ENCODE data around the gene DAB2IP.

The DAB2IP gene

GRCh38 chr9:121634329-121635261 lies 16.8 kb upstream of the DAB2IP start:
- Histone ChIP-seq H3K4me3 (no peak overlapping the region), H3K27ac (no peak overlapping the region)
- no peak for DNase-seq (ENCODE audit: low spot score)
- TF ChIP-seq CTCF (IDR thresholded peaks at IDR 0.05), result no peak

- TF ChIP-seq CTCF (IDR thresholded peaks at IDR 0.05), result no peak
- DNase-seq (ENCODE audit: low spot score), result no peak
- Histone ChIP-seq H3K27ac (no peak overlapping the region), H3K4me3 (no peak overlapping the region)
These were observed 16.0 kb upstream of the DAB2IP start for GRCh38 chr9:121635300-121635876.

DNA sequence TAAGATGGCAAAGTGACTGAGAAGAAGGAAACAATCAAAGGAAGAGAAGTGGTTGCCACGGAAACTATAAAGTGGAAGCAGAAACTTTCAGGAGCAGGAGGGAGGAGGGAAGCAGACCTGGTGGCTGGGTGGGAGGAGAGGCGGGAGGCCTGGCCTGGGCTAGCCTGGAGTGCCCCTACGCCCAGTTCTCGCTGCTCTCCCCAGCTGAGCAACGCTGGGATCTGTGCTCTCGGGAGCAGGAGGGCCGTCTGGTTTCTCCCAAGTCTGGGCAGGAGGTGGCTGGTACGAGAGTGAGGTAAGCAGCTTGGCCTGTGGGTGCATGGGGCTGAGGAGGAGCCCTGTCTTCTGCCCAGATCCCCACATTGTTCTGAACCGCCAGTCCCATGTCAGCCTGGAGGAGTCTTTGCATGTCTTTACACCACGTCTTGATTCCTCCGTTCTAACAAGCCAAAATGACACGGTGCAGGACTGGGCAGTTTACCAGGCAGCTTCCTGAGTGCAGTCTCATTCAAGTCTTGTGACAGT lies 15.0 kb upstream of the DAB2IP start:
- no peak overlapping the region for H3K4me3 ChIP-seq
- TF ChIP-seq CTCF (IDR thresholded peaks at IDR 0.05), result no peak
- H3K27ac ChIP-seq, result peak overlapping the region in 1 of 2 donors; percentile 13
- no peak for DNase-seq (ENCODE audit: low spot score)

DNA sequence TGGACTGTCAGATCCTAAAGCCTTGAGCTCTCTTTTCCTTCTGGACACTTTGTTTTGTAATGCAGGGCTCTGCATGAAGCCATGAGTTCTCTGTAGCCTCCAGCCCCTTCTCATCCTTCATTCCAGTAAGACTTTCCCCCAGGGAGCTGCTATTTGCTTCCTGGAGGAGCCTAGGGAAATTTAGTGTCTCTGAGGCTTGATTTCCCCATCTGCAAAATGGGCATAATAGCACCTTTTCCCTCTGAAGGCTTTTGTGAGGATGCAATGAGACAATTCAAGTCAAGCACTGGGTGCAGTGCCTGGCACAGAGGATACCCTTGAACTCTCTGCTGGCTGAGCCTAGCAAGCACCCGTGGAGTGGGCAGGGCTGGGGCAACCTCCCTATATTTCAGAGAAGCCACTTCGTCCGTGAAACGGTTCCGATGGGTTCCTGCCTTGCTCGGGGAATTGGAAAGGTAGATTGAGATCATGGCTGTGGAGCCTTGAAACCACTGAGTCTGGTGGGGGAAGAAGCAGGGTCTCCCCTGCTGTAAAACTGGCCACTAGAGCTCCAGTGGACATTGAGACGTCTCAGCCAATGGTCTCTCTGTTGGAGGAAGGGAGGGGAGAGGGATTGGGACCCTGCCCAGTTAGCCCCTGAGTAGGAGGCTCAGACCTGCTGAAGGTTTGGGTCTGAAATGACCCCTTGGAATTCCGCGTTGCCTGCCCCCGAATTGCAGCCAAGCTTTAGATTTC lies 14.3 kb upstream of the DAB2IP start:
- Histone ChIP-seq H3K27ac (no peak overlapping the region), H3K4me3 (no peak overlapping the region)
- DNase-seq (ENCODE audit: low spot score), result no peak
- TF ChIP-seq CTCF (IDR thresholded peaks at IDR 0.05), result no peak

DNA sequence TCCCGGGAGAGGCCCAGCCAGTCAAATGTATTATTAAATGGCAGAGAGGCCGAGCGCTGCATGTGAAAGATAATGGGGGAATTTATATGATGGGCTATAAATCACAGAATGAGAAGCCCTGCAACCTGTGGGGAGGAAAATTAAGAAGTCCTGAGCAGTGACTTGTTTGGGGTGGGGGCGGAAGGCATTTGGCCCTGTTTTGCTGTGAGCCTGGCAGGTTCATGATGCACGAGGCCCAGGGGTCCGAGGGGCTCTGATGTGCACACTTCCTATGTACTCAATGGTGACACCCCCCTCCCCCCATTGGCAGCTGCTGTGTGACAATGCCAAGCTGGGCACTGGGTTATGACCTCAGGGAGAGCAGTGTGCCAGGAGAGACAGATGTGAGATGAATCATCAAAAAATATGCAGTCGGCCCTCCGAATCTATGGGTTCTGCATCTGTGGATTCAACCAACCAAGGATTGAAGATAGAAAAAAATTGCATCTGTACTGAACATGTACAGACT lies 13.7 kb upstream of the DAB2IP start:
- Histone ChIP-seq H3K4me3 (no peak overlapping the region), H3K27ac (no peak overlapping the region)
- no peak for TF ChIP-seq CTCF (IDR thresholded peaks at IDR 0.05)
- DNase-seq (ENCODE audit: low spot score), result no peak

DNA sequence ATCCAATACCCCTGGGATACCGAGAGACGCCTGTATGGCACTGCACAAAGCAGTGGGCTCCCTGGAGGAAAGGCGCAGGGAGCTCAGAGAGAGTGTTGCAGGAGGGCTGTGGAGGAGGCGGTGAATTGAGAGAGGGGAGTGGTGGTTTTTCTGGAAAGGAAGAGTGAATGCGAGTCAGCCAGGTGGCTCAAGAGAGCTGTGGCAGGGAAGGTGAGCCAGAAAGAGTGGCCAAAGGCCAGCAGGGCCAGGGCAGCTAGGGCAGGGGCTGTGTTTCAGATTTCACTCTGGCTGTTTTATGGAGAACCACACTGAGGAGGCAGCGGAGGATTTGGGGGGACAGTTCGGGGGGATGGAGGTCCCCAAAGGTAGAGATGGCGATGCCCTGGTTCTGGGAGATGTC lies 13.0 kb upstream of the DAB2IP start:
- no peak for TF ChIP-seq CTCF (IDR thresholded peaks at IDR 0.05)
- Histone ChIP-seq H3K27ac (no peak overlapping the region), H3K4me3 (no peak overlapping the region)
- no peak for DNase-seq (ENCODE audit: low spot score)

All from coronary artery (tissue), 2 donors.